HG03175 (cell line): ENCODE data around the gene TMEM243.
"Not testable (repeated sequence)": the region's sequence is repeated elsewhere in the genome, so short reads cannot be mapped to it uniquely, and the experiment has no call there.

Source experiments
- ATAC-seq: cut with Tn5 transposase; IDR thresholded peaks from one replicate; pipeline ENCODE4 v1.9.1; 2021; ENCODE audit warnings: mild to moderate bottlenecking, moderate library complexity; ENCODE audit not compliant: unreplicated experiment

Gene TMEM243, protein sequence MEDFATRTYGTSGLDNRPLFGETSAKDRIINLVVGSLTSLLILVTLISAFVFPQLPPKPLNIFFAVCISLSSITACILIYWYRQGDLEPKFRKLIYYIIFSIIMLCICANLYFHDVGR

DNA sequence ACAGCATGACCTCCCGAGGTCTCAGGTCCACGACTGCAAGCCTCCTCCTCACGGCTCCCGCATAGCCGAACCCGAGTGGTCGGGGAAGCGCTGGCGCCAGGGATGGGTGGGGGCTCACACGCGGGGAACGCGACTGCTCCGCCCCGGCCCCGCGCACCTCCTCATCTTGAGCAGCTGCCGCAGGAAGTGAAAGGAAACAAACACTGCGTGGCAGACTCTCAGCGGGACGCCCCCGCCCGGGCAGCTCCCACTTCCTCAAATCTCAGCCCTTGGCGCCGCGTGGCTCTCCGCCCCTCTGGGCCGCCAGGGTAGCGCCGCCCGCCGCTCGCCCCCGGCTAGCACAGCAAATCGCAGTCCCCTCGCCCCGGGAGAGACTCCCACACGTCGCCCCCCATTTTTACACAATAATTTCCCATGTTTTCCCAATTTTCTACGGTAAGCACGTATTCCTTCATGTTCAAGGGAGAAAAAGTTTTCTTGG lies at the start of gene TMEM243:
Gene TMEM243, minus strand, starts transcription at position 188 of the 481 bp plus-strand sequence. CDS start 229 bp downstream, outside the sequence.
- ATAC-seq = peak; percentile 56

DNA sequence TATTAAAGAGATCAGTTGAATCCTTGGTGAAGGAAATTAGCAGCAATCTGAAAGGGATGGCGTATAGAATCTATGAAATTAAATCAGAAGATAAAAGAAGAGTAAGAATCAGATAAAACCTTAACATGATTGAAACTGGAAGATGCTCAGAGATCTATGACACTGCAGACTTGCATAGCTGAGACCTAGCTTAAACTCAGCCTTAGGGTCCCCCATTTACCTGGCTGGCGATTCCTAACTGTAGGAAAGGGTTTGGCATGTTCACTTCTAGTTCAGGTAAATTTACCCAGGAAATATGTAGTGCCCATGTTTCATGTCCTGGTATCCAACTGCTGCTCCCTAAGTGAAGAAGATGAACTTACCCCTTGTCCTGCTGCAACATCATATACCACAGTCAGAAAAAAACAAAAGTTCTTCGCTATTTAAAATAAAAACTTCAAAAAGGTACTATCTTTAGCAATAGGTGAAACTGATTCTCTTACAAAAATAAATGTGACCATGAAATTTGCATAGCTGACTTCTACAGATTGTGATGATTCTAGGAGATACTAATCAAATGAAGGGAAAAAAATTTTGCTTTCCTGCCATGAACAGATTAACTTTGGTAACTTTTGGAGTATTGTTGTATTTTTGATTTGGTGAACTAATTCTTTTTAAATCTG lies 47.8 kb upstream of the TMEM243 start:
- ATAC-seq = no peak

GRCh38 chr7:87263537-87263936 lies 44.0 kb upstream of the TMEM243 start:
- no peak for ATAC-seq

GRCh38 chr7:87253589-87254087 lies 34.1 kb upstream of the TMEM243 start:
- no peak for ATAC-seq

DNA sequence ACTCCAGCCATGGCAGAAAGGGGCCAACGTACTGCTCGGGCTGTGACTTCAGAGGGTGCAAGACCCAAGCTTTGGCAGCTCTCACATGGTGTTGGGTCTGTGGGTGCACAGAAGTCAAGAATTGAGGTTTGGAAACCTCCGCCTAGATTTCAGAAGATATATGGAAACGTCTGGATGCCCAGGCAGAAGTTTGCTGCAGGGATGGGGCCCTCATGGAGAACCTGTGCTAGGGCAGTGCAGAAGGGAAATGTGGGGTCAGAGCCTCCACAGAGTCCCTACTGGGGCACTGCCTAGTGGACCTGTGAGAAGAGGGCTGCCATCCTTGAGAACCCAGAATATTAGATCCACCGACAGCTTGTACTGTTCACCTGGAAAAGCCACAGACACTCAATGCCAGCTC lies 26.1 kb upstream of the TMEM243 start:
- ATAC-seq = not testable (repeated sequence)

- ATAC-seq = not testable (repeated sequence)
Observed at GRCh38 chr7:87238464-87239051, 19.0 kb upstream of the TMEM243 start.

GRCh38 chr7:87234949-87235348 lies 15.4 kb upstream of the TMEM243 start:
- no peak for ATAC-seq

DNA sequence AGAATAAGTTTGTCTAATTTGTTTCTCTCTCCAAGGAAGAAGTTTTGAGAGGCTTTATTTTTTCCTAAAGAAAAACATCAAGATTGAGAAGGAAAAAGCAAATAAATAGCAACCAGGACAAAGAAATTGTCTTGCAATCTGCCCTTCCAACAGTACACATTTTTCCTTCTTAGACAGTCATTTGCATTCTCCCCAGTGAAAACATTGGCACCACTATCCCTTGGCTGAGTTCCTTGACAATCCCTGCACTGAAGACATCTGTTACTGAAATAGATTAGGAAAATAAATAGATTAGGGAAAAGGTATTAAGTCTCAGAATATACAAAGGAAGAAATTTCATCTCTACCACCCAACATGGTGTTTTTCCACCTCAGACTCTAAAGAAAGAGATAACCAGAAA lies 12.2 kb upstream of the TMEM243 start:
- no peak for ATAC-seq

DNA sequence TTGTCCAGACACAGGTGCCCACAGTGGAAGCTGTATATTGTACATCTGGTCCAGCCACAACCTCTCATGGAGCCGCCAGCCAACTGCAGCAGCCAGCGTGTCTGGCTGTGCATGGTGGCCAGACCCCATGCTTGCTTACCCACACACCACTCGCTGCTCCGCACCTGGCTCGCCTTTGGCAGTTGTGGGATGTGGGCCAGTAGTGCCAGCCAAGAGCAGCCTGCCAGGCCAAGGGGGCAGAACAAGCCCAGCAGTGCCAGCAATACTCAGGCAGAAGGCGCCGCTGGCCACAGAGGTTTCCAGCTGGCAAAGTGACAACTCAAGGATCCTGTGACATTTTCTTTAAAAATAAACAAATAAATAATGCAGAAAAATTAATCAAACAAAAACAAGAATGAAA lies 11.7 kb upstream of the TMEM243 start:
- ATAC-seq = no peak

DNA sequence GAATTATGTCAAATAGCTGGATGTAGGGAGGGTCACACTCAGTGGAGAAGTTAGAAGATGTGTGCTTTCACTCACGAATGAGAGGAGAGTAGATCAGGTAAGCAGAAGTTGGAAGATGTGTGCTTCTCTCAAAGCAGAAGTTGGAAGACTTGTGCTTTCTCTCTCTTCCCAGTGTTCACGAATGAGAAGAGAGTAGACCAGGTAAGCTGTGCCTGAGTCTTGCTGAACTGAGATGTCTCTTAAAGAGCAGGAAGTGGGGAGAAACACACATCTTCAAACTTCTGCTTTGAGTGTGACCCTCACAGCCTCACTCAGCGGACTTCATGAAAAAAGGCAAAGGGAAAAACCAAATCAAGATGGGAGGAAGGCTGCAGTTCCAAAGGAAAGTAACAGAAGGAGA lies 7.0 kb upstream of the TMEM243 start:
- ATAC-seq = no peak

DNA sequence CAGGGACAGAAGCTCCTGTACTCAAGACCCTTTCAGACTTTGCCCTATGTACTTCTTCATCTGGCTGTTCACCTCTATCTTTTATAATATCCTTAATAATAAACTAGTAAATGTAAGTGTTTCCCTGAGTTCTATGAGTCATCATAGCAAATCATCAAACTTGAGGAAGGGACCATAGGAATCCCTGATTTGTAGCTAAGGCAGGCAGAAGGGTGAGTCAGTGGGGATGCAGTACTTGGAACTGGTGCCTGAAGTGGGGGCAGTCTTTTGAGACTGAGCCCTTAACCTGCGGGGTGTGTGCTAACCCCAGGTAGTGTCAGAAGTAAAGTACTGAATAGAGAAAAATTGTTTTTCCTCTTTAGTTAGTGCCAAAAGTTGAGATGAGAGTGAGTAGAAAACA lies 6.2 kb upstream of the TMEM243 start:
- no peak for ATAC-seq

GRCh38 chr7:87223666-87224065 lies 4.1 kb upstream of the TMEM243 start:
- ATAC-seq = no peak

- ATAC-seq = no peak
Observed at GRCh38 chr7:87220734-87221215, 1.2 kb upstream of the TMEM243 start.

DNA sequence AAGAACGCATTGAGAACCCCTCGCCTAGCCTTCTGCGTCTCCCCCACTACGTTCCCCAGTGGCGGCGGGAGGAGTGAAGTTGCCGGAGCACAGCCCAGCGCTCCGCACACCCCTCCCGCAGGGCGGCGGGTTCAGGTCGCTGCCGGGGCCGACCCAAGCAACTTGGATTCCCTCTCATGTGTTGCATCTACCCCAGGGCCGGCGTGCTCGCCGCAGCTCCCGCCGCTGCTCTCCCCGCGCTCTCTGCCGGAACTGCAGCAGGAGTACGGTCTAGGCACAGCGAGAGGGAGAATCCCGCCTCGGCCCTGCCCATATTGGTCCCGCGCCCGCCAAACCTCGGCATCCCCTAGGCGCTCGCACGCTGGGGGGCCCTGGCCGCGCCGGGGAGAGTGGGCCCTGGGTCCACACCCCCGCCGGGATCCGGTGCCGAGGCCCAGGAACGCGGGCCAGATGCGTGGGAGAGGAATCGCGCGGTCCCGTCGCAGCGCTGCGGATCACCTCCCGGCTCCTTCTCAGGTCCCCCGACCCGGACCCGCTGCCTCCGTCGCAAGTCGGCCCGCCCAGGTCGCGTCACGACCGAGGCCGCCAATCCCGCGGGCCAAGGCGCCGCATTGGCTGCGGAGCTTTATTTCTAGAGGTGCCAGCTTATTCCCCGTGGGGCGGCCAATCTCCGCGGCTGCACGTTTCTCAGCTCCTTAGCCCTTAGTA lies 648 bp upstream of the TMEM243 start:
- peak; percentile 38 for ATAC-seq

- peak; percentile 6 for ATAC-seq
Observed at GRCh38 chr7:87218796-87219544, 562 bp downstream of the TMEM243 start.

- no peak for ATAC-seq
Observed at GRCh38 chr7:87217983-87218653, 1.4 kb downstream of the TMEM243 start.

GRCh38 chr7:87216701-87217508 lies 2.6 kb downstream of the TMEM243 start:
- ATAC-seq = peak; percentile 60

GRCh38 chr7:87215046-87215445 lies 4.5 kb downstream of the TMEM243 start:
- ATAC-seq = no peak

GRCh38 chr7:87213811-87214210 lies 5.7 kb downstream of the TMEM243 start:
- ATAC-seq = no peak
